Measurements from ENCODE around the gene SLX9. TPM values are rescaled to one million over a fixed set of nuclear protein-coding genes. Genes with fewer than 3 reads are reported as not detected.
A peak's percentile ranks its signal among the peaks of the same experiment; 100 is the strongest.

The SLX9 gene
- total RNA-seq, 1 experiment from 2014 or later: 77.2 TPM

GRCh38 chr21:44920694-44921604 is 18.9 kb upstream of the SLX9 start, which contains the start of gene ITGB2:
Gene ITGB2, minus strand, starts transcription at chr21:44920899. Its CDS starts 10,117 bp downstream, at chr21:44910782.
- ChIA-PET POLR2A (no interaction called here), CTCF (interaction anchor here (1.5 kb wide), 1 partner anchor 14 kb away, joined by 3 read pairs; no protein-coding TSS in a partner anchor)
- Mint-ChIP-seq H3K27ac (no peak within 1 kb of the TSS), H3K4me3 (no peak within 1 kb of the TSS), H3K4me1 (0 out of 2 replicates have a peak, but pooled peaks cover 4% of the 10 kb centered on the region), H3K27me3 (ENCODE audit: low read depth) (no peaks in the 10 kb centered on the region; the same call in none of the 2 replicates), H3K36me3 (no peaks in the 10 kb centered on the region), H3K9me3 (no peaks in the 10 kb centered on the region)
- TF ChIP-seq ATF6 (CRISPR knock-in tag; IDR thresholded peaks at IDR 0.05) (no peak), IRF2 (CRISPR knock-in tag; IDR thresholded peaks at IDR 0.05; ENCODE audit: borderline replicate concordance, low read depth) (no peak), ZBTB43 (CRISPR knock-in tag; IDR thresholded peaks at IDR 0.05) (no peak), TP53 (CRISPR knock-in tag; IDR thresholded peaks at IDR 0.05) (no peak), ZMAT4 (CRISPR knock-in tag; IDR thresholded peaks at IDR 0.05) (no peak), TEAD4 (CRISPR knock-in tag; IDR thresholded peaks at IDR 0.05) (no peak), ZNF263 (CRISPR knock-in tag; IDR thresholded peaks at IDR 0.05; ENCODE audit: low read depth) (no peak), NFATC4 (CRISPR knock-in tag; IDR thresholded peaks at IDR 0.05) (no peak), SOX15 (CRISPR knock-in tag; IDR thresholded peaks at IDR 0.05) (no peak), NR1H2 (CRISPR knock-in tag; IDR thresholded peaks at IDR 0.05) (no peak), AR (CRISPR knock-in tag; IDR thresholded peaks at IDR 0.05) (no peak), FOXK1 (CRISPR knock-in tag; IDR thresholded peaks at IDR 0.05) (no peak)
- DNase-seq (ENCODE audit: low spot score): no peak
- peak; percentile 30; the same call in 1 of the 2 replicates for ATAC-seq

- H3K27me3 Mint-ChIP-seq (ENCODE audit: low read depth): peaks cover 9% of the 10 kb centered on the region
- no peak for DNase-seq (ENCODE audit: low spot score)
- TF ChIP-seq ETV6 (CRISPR knock-in tag; IDR thresholded peaks at IDR 0.05) (no peak), ZNF532 (CRISPR knock-in tag; IDR thresholded peaks at IDR 0.05; ENCODE audit: borderline replicate concordance) (no peak), GTF2I (CRISPR knock-in tag; conservative IDR thresholded peaks at IDR 0.05) (no peak), ZSCAN18 (CRISPR knock-in tag; IDR thresholded peaks at IDR 0.05) (no peak), NR1H2 (CRISPR knock-in tag; IDR thresholded peaks at IDR 0.05) (no peak), CREM (CRISPR knock-in tag; IDR thresholded peaks at IDR 0.05) (no peak), MAX (CRISPR knock-in tag; IDR thresholded peaks at IDR 0.05) (no peak), ERG (CRISPR knock-in tag; IDR thresholded peaks at IDR 0.05) (no peak), ESRRA (CRISPR knock-in tag; IDR thresholded peaks at IDR 0.05; ENCODE audit: borderline replicate concordance) (no peak)
- H3K36me3 Mint-ChIP-seq: no peaks in the 10 kb centered on the region
- ChIA-PET CTCF (no interaction called here), POLR2A (no interaction called here)
- H3K27ac Mint-ChIP-seq: no peak overlapping the region
- no peaks in the 10 kb centered on the region for H3K9me3 Mint-ChIP-seq
- peaks cover 10% of the 10 kb centered on the region for H3K4me1 Mint-ChIP-seq
- no peak overlapping the region for H3K4me3 Mint-ChIP-seq
- no peak for ATAC-seq
These were observed 17.9 kb upstream of the SLX9 start for GRCh38 chr21:44921928-44922327.
